Activated CD8-positive, alpha-beta T cell treated with anti-CD3 and anti-CD28 coated beads for 36 hours (primary cell): ENCODE results near the gene CYYR1. TPM values are rescaled to one million over a fixed set of nuclear protein-coding genes. Genes with fewer than 3 reads are reported as not detected.

Source experiments
- ATAC-seq: fragments of 200-7000 bp; cut with Tn5 transposase; one replicate; pipeline ENCODE4 v1.10.0; 2021; ENCODE audit warnings: mild to moderate bottlenecking, moderate library complexity
- CTCF ChIA-PET: fragments of 350-600 bp; sonication (Branson Sonifier 250); formaldehyde crosslinking; loops from one replicate; lab custom pipeline; 2021; ENCODE audit warnings: antibody characterized with exemption; lab: Charles Lee
- POLR2A ChIA-PET: fragments of 350-600 bp; sonication (Branson Sonifier 250); formaldehyde crosslinking; loops from one replicate; lab custom pipeline; 2021; ENCODE audit warnings: antibody characterized with exemption; lab: Charles Lee
- DNase-seq: peaks from one replicate; pipeline ENCODE4 v3.0.0-alpha.2; 2020
- H3K27ac Mint-ChIP-seq: one replicate; pipeline ENCODE4 v1.8.0; 2021; ENCODE audit warnings: mild to moderate bottlenecking, mixed read lengths
- H3K27me3 Mint-ChIP-seq: one replicate; pipeline ENCODE4 v1.8.0; 2021; ENCODE audit warnings: mixed read lengths
- H3K36me3 Mint-ChIP-seq: one replicate; pipeline ENCODE4 v1.8.0; 2021; ENCODE audit warnings: low read depth, mixed read lengths
- H3K4me1 Mint-ChIP-seq: one replicate; pipeline ENCODE4 v1.8.0; 2021; ENCODE audit warnings: low read depth, mixed read lengths
- H3K4me3 Mint-ChIP-seq: one replicate; pipeline ENCODE4 v1.8.0; 2021; ENCODE audit warnings: mild to moderate bottlenecking, moderate library complexity, mixed read lengths
- H3K9me3 Mint-ChIP-seq: one replicate; pipeline ENCODE4 v1.8.0; 2021; ENCODE audit warnings: mixed read lengths
- CTCF ChIP-seq: fragments of 200-600 bp; IDR thresholded peaks from one replicate; pipeline ENCODE4 v1.8.0; 2022; ENCODE audit warnings: antibody characterized with exemption, mild to moderate bottlenecking
- intact Hi-C: fragments of 100-400 bp; cut with micrococcal nuclease; formaldehyde crosslinking; loops from one replicate; pipeline ENCODE4 v1.10.0; 2022
- total RNA-seq, 2 experiments: library from RNA; stranded (reverse); gene quantifications; one replicate each; pipeline ENCODE4 v1.2.3, GENCODE V29; 2021

CYYR1 gene
- total RNA-seq, 2 experiments from 2014 or later = not detected

- ATAC-seq = no peak
- intact Hi-C loops = no loop called here
- H3K4me1 Mint-ChIP-seq = no peaks in the 10 kb centered on the region
- ChIA-PET CTCF (no interaction called here), POLR2A (no interaction called here)
- H3K27ac Mint-ChIP-seq = no peak overlapping the region
- no peak for TF ChIP-seq CTCF
- H3K36me3 Mint-ChIP-seq = no peaks in the 10 kb centered on the region
- H3K4me3 Mint-ChIP-seq = no peak overlapping the region
- DNase-seq = no peak
- H3K27me3 Mint-ChIP-seq = no peaks in the 10 kb centered on the region
- no peaks in the 10 kb centered on the region for H3K9me3 Mint-ChIP-seq
Observed at GRCh38 chr21:26557106-26557505, 16.0 kb downstream of the CYYR1 start.

DNA sequence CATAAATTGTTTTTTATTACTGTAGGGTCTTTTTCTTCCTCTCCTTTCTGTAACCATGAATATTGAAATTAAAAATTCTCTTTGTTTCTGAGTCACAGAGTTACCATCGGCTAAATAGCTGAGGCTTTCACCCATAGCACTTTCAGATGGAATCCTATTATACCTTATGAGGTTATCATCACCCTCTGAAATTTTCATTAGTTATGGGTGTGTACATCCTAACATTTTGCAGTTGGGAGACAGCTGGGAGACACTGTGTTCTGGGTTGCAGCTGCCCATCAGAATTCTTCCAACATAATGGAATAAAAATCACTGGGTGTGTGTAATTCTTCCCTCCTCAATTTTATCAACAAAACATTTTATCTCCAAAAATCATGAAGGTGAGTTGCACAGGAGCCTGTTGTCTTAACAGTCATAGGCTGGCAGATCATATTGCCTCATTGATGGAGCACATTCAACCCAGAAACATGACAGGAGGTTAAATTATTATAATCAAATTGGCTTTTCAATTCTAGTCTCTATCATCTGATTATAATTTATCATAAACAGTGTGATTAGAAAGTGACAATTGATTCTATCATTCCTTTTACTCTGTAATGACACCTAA lies 17.4 kb downstream of the CYYR1 start:
- no peak overlapping the region for H3K4me3 Mint-ChIP-seq
- intact Hi-C loops = no loop called here
- no peak for DNase-seq
- no peak for TF ChIP-seq CTCF
- no peaks in the 10 kb centered on the region for H3K27me3 Mint-ChIP-seq
- POLR2A ChIA-PET = no interaction called here
- ATAC-seq = no peak
- H3K27ac Mint-ChIP-seq = no peak overlapping the region
- no peaks in the 10 kb centered on the region for H3K9me3 Mint-ChIP-seq
- no peaks in the 10 kb centered on the region for H3K36me3 Mint-ChIP-seq
- CTCF ChIA-PET = no interaction called here
- H3K4me1 Mint-ChIP-seq = no peaks in the 10 kb centered on the region

DNA sequence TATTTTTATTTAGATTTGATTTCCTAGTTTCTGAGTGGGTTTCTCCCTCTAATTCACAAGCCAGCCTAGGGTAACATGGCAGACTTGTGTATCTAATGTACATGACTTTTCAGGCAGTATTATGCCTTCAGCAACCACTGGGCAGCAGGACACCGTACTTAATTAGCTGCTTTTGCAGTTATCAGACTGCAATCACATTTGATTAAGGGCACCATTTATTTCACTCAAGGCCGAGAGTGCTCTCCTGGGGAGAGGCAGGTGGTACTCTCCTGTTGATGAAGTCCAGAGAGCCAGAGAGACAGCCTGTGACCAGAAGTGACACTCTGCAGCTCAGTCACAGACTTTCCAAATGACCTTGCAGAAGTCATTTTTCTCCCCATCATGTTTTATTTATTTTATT lies 18.7 kb downstream of the CYYR1 start:
- TF ChIP-seq CTCF = no peak
- H3K27me3 Mint-ChIP-seq = no peaks in the 10 kb centered on the region
- ChIA-PET CTCF (no interaction called here), POLR2A (no interaction called here)
- intact Hi-C loops = no loop called here
- no peak overlapping the region for H3K4me3 Mint-ChIP-seq
- no peak overlapping the region for H3K27ac Mint-ChIP-seq
- no peaks in the 10 kb centered on the region for H3K4me1 Mint-ChIP-seq
- no peak for DNase-seq
- H3K9me3 Mint-ChIP-seq = no peaks in the 10 kb centered on the region
- no peaks in the 10 kb centered on the region for H3K36me3 Mint-ChIP-seq
- ATAC-seq = no peak

DNA sequence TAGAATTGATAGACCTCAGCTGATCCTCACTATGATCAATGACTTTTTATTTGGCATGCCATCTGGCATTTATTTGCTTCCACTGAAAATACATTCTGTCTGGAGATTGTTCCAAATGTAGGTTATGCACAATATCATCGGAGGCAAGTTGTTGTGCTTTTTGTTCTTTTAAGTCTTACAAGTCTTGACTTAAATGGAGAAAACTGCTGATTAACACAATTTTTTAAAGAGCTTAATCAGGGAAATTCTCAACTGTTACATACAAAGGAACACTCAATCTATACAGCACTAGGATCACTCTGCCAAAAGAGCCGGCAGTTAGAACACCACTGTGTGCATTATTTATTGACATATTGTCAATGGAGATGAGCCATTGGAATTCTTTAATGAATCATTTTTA lies 19.2 kb downstream of the CYYR1 start:
- no peaks in the 10 kb centered on the region for H3K9me3 Mint-ChIP-seq
- no peak overlapping the region for H3K4me3 Mint-ChIP-seq
- ChIA-PET POLR2A (no interaction called here), CTCF (no interaction called here)
- TF ChIP-seq CTCF = no peak
- no peak for ATAC-seq
- no peak overlapping the region for H3K27ac Mint-ChIP-seq
- no peaks in the 10 kb centered on the region for H3K36me3 Mint-ChIP-seq
- no peak for DNase-seq
- intact Hi-C loops = no loop called here
- H3K27me3 Mint-ChIP-seq = no peaks in the 10 kb centered on the region
- H3K4me1 Mint-ChIP-seq = no peaks in the 10 kb centered on the region

GRCh38 chr21:26550326-26550725 lies 22.8 kb downstream of the CYYR1 start:
- Mint-ChIP-seq H3K4me3 (no peak overlapping the region), H3K27me3 (no peaks in the 10 kb centered on the region), H3K4me1 (no peaks in the 10 kb centered on the region), H3K36me3 (no peaks in the 10 kb centered on the region), H3K27ac (no peak overlapping the region), H3K9me3 (no peaks in the 10 kb centered on the region)
- intact Hi-C loops = no loop called here
- no peak for ATAC-seq
- CTCF ChIA-PET = interaction anchor here (0.8 kb wide), 1 partner anchor 167 kb away, joined by 3 read pairs; no protein-coding TSS in a partner anchor
- POLR2A ChIA-PET = interaction anchor here (0.6 kb wide), 1 partner anchor 80 kb away, joined by 3 read pairs; no protein-coding TSS in a partner anchor
- DNase-seq = no peak
- TF ChIP-seq CTCF = no peak
